Lower leg skin (tissue), 3 donors: ENCODE data around the gene S100G.

ENCODE experiments used
- CTCF ChIP-seq, 3 donors: fragments of 450-650 bp; IDR thresholded peaks; one replicate each; pipeline ENCODE4 v1.5.1; 2016; ENCODE audit warnings: antibody characterized with exemption in 3 of 3, mild to moderate bottlenecking in 3 of 3, moderate library complexity in 2 of 3
- POLR2A ChIP-seq, 2 donors: fragments of 450-650 bp; IDR thresholded peaks; one replicate each; pipeline ENCODE4 v1.6.1; 2016 to 2017; ENCODE audit warnings: antibody characterized with exemption in 2 of 2, mild to moderate bottlenecking in 1 of 2, moderate library complexity in 1 of 2

GRCh38 chrX:16612257-16612897 is 37.6 kb upstream of the S100G start:
- no peak for TF ChIP-seq CTCF (IDR thresholded peaks at IDR 0.05)
- no peak for TF ChIP-seq POLR2A (IDR thresholded peaks at IDR 0.05)
